ENCODE data around the gene APPBP2.

- TF ChIP-seq CTCF (conservative IDR thresholded peaks at IDR 0.05; ENCODE audit: low read depth, low read length) (no peak), EZH2 (IDR thresholded peaks at IDR 0.05; ENCODE audit: borderline replicate concordance, low read depth, low read length, poor library complexity, severe bottlenecking) (no peak)
Measured at GRCh38 chr17:60403962-60404361, 122.1 kb downstream of the APPBP2 start.
